VCaP (cell line): ENCODE results near the gene RPS26.
A peak's percentile ranks its signal among the peaks of the same experiment; 100 is the strongest.
"Not testable (repeated sequence)": the region's sequence is repeated elsewhere in the genome, so short reads cannot be mapped to it uniquely, and the experiment has no call there.

Source experiments
- H3K27ac ChIP-seq: fragments of 450-650 bp; 2 replicates; pipeline ENCODE4 v1.5.1; 2017
- TF ChIP-seq, protein P1 (sequence below): fragments of 450-650 bp; conservative IDR thresholded peaks from 2 replicates; pipeline ENCODE4 v1.5.1; 2017; ENCODE audit warnings: mild to moderate bottlenecking, moderate library complexity

Gene RPS26

DNA sequence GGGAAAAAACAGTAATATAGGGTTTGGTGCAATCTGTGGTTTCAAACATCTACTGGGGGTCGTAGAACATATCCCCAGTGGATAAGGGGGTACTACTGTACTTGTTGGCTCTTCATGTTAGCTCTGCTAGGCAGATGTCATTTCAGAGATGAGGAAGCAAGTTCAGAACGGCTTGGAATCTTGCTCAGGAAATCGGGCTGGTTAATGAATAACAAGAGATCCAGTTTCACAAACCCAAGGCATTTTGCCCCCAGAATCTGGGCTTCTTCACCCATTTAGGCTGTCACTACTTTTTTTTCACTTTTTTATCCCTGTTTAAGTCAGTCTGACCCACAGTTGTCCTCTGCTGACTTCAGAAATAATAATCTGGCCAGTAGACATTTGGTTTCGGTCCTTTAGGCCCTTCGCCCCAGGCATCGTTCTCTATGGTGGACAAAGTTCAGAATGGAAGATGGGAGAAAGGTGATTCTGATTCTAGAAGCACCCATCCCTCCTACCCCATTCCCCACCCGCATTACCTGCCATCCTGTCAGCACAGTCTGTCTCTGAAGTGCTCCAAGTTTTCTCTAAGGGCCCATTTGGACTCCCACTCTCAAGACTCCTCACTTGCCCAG, 40.1 kb upstream of the RPS26 start:
- H3K27ac ChIP-seq = peak overlapping the region; percentile 83
- TF ChIP-seq, protein P1, sequence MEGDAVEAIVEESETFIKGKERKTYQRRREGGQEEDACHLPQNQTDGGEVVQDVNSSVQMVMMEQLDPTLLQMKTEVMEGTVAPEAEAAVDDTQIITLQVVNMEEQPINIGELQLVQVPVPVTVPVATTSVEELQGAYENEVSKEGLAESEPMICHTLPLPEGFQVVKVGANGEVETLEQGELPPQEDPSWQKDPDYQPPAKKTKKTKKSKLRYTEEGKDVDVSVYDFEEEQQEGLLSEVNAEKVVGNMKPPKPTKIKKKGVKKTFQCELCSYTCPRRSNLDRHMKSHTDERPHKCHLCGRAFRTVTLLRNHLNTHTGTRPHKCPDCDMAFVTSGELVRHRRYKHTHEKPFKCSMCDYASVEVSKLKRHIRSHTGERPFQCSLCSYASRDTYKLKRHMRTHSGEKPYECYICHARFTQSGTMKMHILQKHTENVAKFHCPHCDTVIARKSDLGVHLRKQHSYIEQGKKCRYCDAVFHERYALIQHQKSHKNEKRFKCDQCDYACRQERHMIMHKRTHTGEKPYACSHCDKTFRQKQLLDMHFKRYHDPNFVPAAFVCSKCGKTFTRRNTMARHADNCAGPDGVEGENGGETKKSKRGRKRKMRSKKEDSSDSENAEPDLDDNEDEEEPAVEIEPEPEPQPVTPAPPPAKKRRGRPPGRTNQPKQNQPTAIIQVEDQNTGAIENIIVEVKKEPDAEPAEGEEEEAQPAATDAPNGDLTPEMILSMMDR = no peak

DNA sequence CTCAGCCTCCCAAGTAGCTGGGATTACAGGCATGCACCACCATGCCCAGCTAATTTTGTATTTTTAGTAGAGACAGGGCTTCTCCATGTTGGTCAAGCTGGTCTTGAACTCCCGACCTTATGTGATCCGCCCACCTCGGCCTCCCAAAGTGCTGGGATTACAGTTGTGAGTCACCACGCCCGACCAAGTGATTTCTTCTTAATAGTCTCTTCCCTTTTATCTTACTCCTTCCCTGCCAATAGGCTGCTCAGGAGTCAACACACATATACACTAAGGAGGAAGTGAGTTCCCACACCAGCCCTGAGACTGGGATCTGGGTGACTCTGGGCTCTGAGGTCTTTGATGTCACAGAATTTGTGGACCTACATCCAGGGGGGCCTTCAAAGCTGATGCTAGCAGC, 38.3 kb upstream of the RPS26 start:
- H3K27ac ChIP-seq = not testable (repeated sequence)

DNA sequence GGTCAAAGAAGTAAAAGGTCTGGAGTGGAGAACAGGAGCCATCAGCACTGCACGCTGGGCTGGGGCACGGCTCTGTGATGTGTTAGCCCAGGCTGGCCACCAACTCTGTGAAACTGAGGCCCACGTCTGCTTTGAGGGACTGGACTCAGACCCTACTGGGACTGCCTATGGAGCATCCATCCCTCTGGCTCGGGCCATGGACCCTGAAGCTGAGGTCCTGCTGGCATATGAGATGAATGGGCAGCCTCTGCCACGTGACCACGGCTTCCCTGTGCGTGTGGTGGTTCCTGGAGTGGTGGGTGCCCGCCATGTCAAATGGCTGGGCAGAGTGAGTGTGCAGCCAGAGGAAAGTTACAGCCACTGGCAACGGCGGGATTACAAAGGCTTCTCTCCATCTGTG, 37.5 kb upstream of the RPS26 start:
- peak overlapping the region; percentile 47; the same call in 1 of the 2 replicates for H3K27ac ChIP-seq
- TF ChIP-seq, protein P1 = no peak

DNA sequence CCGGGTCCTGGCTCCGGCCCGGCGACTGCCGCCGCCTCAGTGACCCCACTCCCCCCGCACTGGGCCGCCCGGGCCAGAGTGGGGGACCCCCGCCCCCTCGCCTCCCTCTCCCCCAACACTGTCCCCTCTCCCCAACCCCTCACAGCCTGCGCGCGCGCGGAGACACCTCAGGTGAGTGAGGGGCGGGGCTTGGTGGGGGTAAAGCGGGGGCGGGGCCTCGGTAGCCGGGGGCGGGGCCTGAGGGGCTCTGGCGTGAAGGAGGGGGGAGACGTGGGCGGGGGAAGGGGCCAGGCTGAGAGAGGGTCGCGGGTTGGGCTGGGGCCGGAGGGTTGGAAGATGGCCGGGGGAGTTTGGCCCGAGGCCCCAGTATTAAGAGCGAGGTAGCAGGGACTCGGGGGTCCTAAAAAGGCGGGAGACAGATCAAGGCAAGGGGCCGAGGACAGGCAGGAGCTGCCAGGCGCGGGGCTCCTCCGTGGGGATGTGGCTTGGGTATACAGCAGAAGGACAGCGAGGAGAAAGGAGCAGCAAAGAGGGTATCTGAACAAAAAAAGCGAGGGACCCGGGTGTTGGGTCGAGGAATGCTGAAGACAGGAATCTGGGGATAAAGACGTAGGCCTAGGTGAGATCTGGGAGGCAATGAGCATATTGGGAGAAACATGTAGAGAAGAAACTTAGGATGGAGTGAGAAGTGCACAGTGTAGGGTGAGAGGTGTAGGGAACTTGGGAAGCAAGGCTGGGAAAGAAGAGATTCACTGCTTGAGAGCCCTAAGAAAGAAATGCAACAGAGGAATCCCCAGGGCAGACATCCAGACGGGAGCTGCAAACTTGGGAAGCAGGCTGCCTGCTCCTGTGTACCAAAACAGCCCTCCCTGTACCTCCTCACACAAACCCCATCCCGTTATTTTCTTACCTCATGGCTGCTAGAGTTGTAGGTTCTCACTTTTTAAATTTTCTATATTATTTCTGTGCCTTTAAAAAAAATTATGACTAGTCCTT, 33.9 kb upstream of the RPS26 start:
- TF ChIP-seq, protein P1 = no peak
- H3K27ac ChIP-seq = peak overlapping the region; percentile 87

DNA sequence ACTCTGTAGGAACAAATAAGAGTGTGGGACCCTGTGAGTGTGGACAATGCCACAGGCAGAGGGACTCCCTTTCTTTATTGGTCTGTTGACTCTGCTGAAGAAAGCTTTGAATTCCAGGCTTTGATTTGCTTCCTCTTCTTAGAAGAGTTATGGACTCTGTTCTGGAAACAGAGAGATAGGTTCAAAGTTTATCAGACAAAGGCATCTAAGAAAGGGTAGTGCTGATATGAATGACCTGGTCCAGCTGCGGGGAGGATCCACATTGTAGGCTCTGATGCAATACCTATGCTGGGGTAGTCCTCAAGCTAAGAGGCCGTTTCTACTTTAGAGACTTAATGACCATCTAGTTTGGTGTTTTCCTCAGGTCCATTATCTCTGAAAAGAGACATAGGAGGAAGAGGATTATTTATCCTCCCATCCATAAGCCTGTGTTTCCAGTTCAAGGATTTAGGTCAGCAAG, 31.6 kb upstream of the RPS26 start:
- TF ChIP-seq, protein P1 = no peak
- no peak overlapping the region for H3K27ac ChIP-seq

DNA sequence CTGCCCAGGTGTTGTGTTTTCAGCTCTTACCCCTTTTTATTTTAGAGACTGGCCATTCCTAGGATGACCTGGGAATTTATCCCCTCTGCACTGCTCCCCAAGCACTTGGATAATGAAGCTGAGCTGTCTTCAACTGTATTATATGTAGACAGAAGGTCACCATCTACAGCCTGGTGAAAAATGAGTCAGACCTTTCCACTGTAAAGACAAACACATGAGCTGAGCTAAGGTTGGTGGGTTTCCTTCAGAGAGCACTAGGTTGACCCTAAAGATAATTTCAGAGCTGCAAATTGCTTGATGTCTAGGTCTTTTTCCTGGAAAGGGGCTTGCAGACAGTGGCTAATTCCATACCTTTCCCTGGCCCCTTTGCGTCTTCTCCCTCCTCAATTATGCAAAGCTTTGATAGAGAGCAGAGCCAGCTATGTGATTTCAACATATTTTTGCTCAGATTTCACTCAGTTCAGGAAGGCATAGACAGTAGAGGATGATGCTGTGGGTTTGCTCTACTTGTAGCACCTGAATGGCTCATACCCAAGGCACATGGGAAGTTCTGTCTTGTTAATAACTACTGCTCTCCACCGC, 30.1 kb upstream of the RPS26 start:
- H3K27ac ChIP-seq = no peak overlapping the region
- TF ChIP-seq, protein P1 = no peak

DNA sequence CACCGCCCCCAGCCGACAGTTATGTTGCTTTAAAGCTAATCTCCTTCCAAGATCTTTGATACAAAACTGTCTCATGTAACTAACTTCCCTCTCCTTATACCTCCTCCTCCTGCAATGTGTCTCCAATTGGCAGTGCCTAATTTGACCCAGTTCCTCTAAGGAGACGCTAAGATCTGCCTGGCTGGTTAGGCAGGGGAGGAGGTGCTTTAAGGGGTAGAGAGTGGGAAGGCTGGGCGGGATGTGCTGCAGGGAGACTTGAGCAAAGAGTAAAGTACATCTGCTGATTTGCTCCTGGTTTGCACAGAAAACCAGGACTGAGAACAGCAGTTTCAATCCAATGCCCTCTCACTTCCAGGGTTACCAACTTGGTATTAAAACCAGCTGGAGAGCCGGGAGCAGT, 28.2 kb upstream of the RPS26 start:
- H3K27ac ChIP-seq = peak overlapping the region; percentile 80
- TF ChIP-seq, protein P1 = no peak
